OCI-LY3 (cell line): Measurements from ENCODE around the gene ZBTB7C.

Source experiments
- CTCF ChIP-seq: fragments of 200-600, 300-600 bp; sonication (generic); IDR thresholded peaks from 2 replicates; pipeline ENCODE4 v1.5.1; 2014; ENCODE audit warnings: antibody characterized with exemption, low read length, low read depth
- EZH2phosphoT487 ChIP-seq: fragments of 200-600 bp; shearing (Covaris generic); IDR thresholded peaks from 2 replicates; pipeline ENCODE4 v1.6.1; 2018; ENCODE audit warnings: antibody characterized with exemption, mixed run types, low read depth

- TF ChIP-seq CTCF, result no peak
- TF ChIP-seq EZH2phosphoT487, result no peak
Observed at GRCh38 chr18:48201337-48202005, 207.7 kb downstream of the ZBTB7C start.
